ENCODE data around the gene FAM200A.

GRCh38 chr7:99497766-99498545 is 54.0 kb downstream of the FAM200A start:
- TF ChIP-seq CTCF (IDR thresholded peaks at IDR 0.05) (no peak), POLR2A (IDR thresholded peaks at IDR 0.05) (no peak)

Measured in ovary (tissue), 3 donors.